Nephron (organoid): ENCODE measurements around the gene DIP2C.
A peak's percentile ranks its signal among the peaks of the same experiment; 100 is the strongest.

ENCODE experiments used
- H3K27ac Mint-ChIP-seq, 3 experiments: 2 replicates each; pipeline ENCODE4 v1.8.0; 2020; ENCODE audit warnings: mixed read lengths in 3 of 3, mild to moderate bottlenecking in 2 of 3, moderate library complexity in 1 of 3
- H3K27me3 Mint-ChIP-seq: 2 replicates; pipeline ENCODE4 v1.8.0; 2021; ENCODE audit warnings: low read depth, mild to moderate bottlenecking, moderate library complexity, mixed read lengths
- H3K36me3 Mint-ChIP-seq: 2 replicates; pipeline ENCODE4 v1.8.0; 2020; ENCODE audit warnings: low read depth, mixed read lengths
- H3K4me1 Mint-ChIP-seq: 2 replicates; pipeline ENCODE4 v1.8.0; 2020; ENCODE audit warnings: mixed read lengths
- H3K4me3 Mint-ChIP-seq, 3 experiments: 2 replicates each; pipeline ENCODE4 v1.8.0; 2020; ENCODE audit warnings: mild to moderate bottlenecking in 3 of 3, mixed read lengths in 3 of 3, moderate library complexity in 2 of 3
- H3K9me3 Mint-ChIP-seq: 2 replicates; pipeline ENCODE4 v1.8.0; 2020; ENCODE audit warnings: mixed read lengths
- CTCF ChIP-seq, 3 experiments: fragments of 200-600 bp; sonication (generic); IDR thresholded peaks; one replicate each; pipeline ENCODE4 v1.5.0; 2021; ENCODE audit warnings: antibody characterized with exemption in 3 of 3; ENCODE audit not compliant: unreplicated experiment in 3 of 3

DIP2C gene

GRCh38 chr10:343231-344220, 345.9 kb downstream of the DIP2C start:
- Mint-ChIP-seq H3K36me3 (peaks cover 62% of the 10 kb centered on the region), H3K9me3 (no peaks in the 10 kb centered on the region)

GRCh38 chr10:341081-341740, 348.3 kb downstream of the DIP2C start:
- H3K9me3 Mint-ChIP-seq: no peaks in the 10 kb centered on the region
- TF ChIP-seq CTCF (IDR thresholded peaks at IDR 0.05; ENCODE audit: unreplicated experiment in 3 of 3): no peak
- peaks cover 25% of the 10 kb centered on the region for H3K4me1 Mint-ChIP-seq
- H3K27ac Mint-ChIP-seq: no peak overlapping the region
- peaks cover 4% of the 10 kb centered on the region for H3K27me3 Mint-ChIP-seq
- H3K4me3 Mint-ChIP-seq: no peak overlapping the region
- H3K36me3 Mint-ChIP-seq: peaks cover 64% of the 10 kb centered on the region

More at GRCh38 chr10:343231-344220, 345.9 kb downstream of the DIP2C start:
- peaks cover 21% of the 10 kb centered on the region for H3K4me1 Mint-ChIP-seq
- no peak for TF ChIP-seq CTCF (IDR thresholded peaks at IDR 0.05; ENCODE audit: unreplicated experiment in 3 of 3)
- H3K27me3 Mint-ChIP-seq: no peaks in the 10 kb centered on the region
- H3K27ac Mint-ChIP-seq: peak overlapping the region; percentile 68 to 79 (median 77)
- H3K4me3 Mint-ChIP-seq: no peak overlapping the region

GRCh38 chr10:340646-341045, 348.8 kb downstream of the DIP2C start:
- H3K27ac Mint-ChIP-seq: no peak overlapping the region
- no peak for TF ChIP-seq CTCF (IDR thresholded peaks at IDR 0.05; ENCODE audit: unreplicated experiment in 3 of 3)
- no peaks in the 10 kb centered on the region for H3K9me3 Mint-ChIP-seq
- peaks cover 65% of the 10 kb centered on the region for H3K36me3 Mint-ChIP-seq
- H3K4me1 Mint-ChIP-seq: peaks cover 25% of the 10 kb centered on the region
- no peak overlapping the region for H3K4me3 Mint-ChIP-seq
- H3K27me3 Mint-ChIP-seq: peaks cover 4% of the 10 kb centered on the region

- Mint-ChIP-seq H3K27ac (peak overlapping the region; percentile 90 to 95 (median 93)), H3K4me3 (no peak overlapping the region), H3K36me3 (peaks cover 60% of the 10 kb centered on the region), H3K4me1 (peaks cover 18% of the 10 kb centered on the region), H3K27me3 (peaks cover 4% of the 10 kb centered on the region), H3K9me3 (no peaks in the 10 kb centered on the region)
- TF ChIP-seq CTCF (IDR thresholded peaks at IDR 0.05; ENCODE audit: unreplicated experiment in 3 of 3): no peak
Observed at GRCh38 chr10:339038-339391, 350.5 kb downstream of the DIP2C start.

- Mint-ChIP-seq H3K9me3 (no peaks in the 10 kb centered on the region), H3K4me3 (peak overlapping the region in 2 of 3 experiments; percentile 12 to 68), H3K4me1 (peaks cover 13% of the 10 kb centered on the region), H3K27me3 (peaks cover 4% of the 10 kb centered on the region), H3K36me3 (peaks cover 61% of the 10 kb centered on the region), H3K27ac (peak overlapping the region; percentile 90 to 95 (median 93))
- no peak for TF ChIP-seq CTCF (IDR thresholded peaks at IDR 0.05; ENCODE audit: unreplicated experiment in 3 of 3)
Observed at GRCh38 chr10:338171-339037, 351.1 kb downstream of the DIP2C start.
